K562 (cell line): ENCODE data around the gene HPGDS. TPM values are rescaled to one million over a fixed set of nuclear protein-coding genes. Genes with fewer than 3 reads are reported as not detected.

Source experiments
- ATAC-seq: fragments of 200-7000 bp; cut with Tn5 transposase; 3 replicates; pipeline ENCODE4 v1.9.1; 2020; ENCODE audit warnings: moderate library complexity
- BruUV-seq: library from RNA; stranded (reverse); fragments of 400-500 nt; replicated peaks from 2 replicates; lab custom pipeline; 2021; lab: Mats Ljungman, UMichigan
- CTCF ChIA-PET: fragments of 300-600 bp; formaldehyde crosslinking; extraction: SDS; loops from one replicate; lab custom pipeline; 2021; ENCODE audit warnings: low intra/inter-chr PET ratio; lab: Yijun Ruan, JAX
- POLR2A ChIA-PET: fragments of 300-600, 350-650 bp; sonication (Branson Sonifier 250); formaldehyde crosslinking; extraction: SDS; loops from one replicate; lab custom pipeline; 2021; ENCODE audit warnings: antibody characterized with exemption, inconsistent platforms; lab: Yijun Ruan, JAX
- DNase-seq, 4 experiments: peaks; one replicate each; pipeline versions ENCODE4 v3.0.0 to v3.0.0-alpha.2; 2011 to 2018; ENCODE audit warnings: low spot score in 3 of 4, mixed read lengths in 3 of 4; ENCODE audit errors: extremely low read depth in 1 of 4
- FAIRE-seq: peaks from 2 replicates; lab custom pipeline; 2011; peaks lifted over from hg19 to GRCh38; lab: Jason Lieb, UNC
- H2AFZ ChIP-seq: 2 replicates; pipeline ENCODE4 v1.6.0; 2011; ENCODE audit warnings: low read depth, low read length, control low read depth, inconsistent platforms
- H3K27ac ChIP-seq: fragments of 200-600 bp; 3 replicates; pipeline ENCODE4 v1.8.0; 2011; ENCODE audit warnings: low read depth, mild to moderate bottlenecking, control low read depth, inconsistent platforms, low read length, moderate library complexity, mixed read lengths; ENCODE audit errors: extremely low read depth
- H3K27me3 ChIP-seq, 2 experiments: fragments of 300-600 bp in 1 of 2; 2 replicates in 1 of 2; 3 replicates in 1 of 2; pipeline versions ENCODE4 v1.6.0 to v1.8.0; 2011; ENCODE audit warnings: inconsistent platforms in 2 of 2, low read length in 2 of 2, mild to moderate bottlenecking in 1 of 2, mixed read lengths in 1 of 2, moderate library complexity in 1 of 2; ENCODE audit not compliant: control insufficient read depth in 2 of 2, insufficient read depth in 2 of 2
- H3K36me3 ChIP-seq: fragments of 300-600 bp; 3 replicates; pipeline ENCODE4 v1.8.0; 2011; ENCODE audit warnings: mild to moderate bottlenecking, low read length, inconsistent platforms; ENCODE audit not compliant: control insufficient read depth, insufficient read depth
- H3K4me1 ChIP-seq, 2 experiments: fragments of 200-600 bp in 1 of 2; replicated peaks in 1 of 2; 2 replicates in 1 of 2; 3 replicates in 1 of 2; pipeline versions ENCODE4 v1.5.1 to v1.8.0; 2011; ENCODE audit warnings: inconsistent platforms in 2 of 2, low read length in 2 of 2, mild to moderate bottlenecking in 1 of 2, mixed read lengths in 1 of 2, moderate library complexity in 1 of 2; ENCODE audit not compliant: control insufficient read depth in 2 of 2, insufficient read depth in 2 of 2
- H3K4me2 ChIP-seq: 2 replicates; pipeline ENCODE4 v1.6.1; 2011; ENCODE audit warnings: low read length, control low read depth, inconsistent platforms, mixed read lengths; ENCODE audit not compliant: insufficient read depth
- H3K4me3 ChIP-seq: fragments of 200-600 bp; sonication (generic), shearing (Covaris generic); 2 replicates; pipeline ENCODE4 v1.5.1; 2016; ENCODE audit warnings: control low read depth, inconsistent platforms
- H3K79me2 ChIP-seq: fragments of 200-600 bp; 3 replicates; pipeline ENCODE4 v1.8.0; 2011; ENCODE audit warnings: low read length, inconsistent platforms; ENCODE audit not compliant: control insufficient read depth, insufficient read depth
- H3K9ac ChIP-seq, 2 experiments: 2 replicates each; pipeline versions ENCODE4 v1.6.0 to v1.6.1; 2011; ENCODE audit warnings: low read depth in 2 of 2, low read length in 2 of 2, control low read depth in 1 of 2, inconsistent platforms in 1 of 2, mild to moderate bottlenecking in 1 of 2, mixed read lengths in 1 of 2; ENCODE audit not compliant: insufficient read depth in 1 of 2
- H3K9me1 ChIP-seq: one replicate; pipeline ENCODE4 v1.6.0; 2011; ENCODE audit warnings: inconsistent platforms, mild to moderate bottlenecking, low read length, moderate library complexity; ENCODE audit not compliant: control insufficient read depth, insufficient read depth
- H3K9me3 ChIP-seq: replicated peaks from 2 replicates; pipeline ENCODE4 v1.5.1; 2011; ENCODE audit warnings: low read depth, low read length, inconsistent platforms; ENCODE audit not compliant: control insufficient read depth, insufficient read depth
- H4K20me1 ChIP-seq: replicated peaks from 2 replicates; pipeline ENCODE4 v1.6.1; 2011; ENCODE audit warnings: low read length, inconsistent platforms, mixed read lengths; ENCODE audit not compliant: control insufficient read depth, insufficient read depth
- CBX5 ChIP-seq: IDR thresholded peaks from 2 replicates; pipeline ENCODE4 v1.6.1; 2014; ENCODE audit warnings: low read depth, borderline replicate concordance
- CCNT2 ChIP-seq: IDR thresholded peaks from 2 replicates; pipeline ENCODE4 v1.6.1; 2011; ENCODE audit warnings: borderline replicate concordance, low read depth, mild to moderate bottlenecking, moderate library complexity, mixed read lengths, low read length; ENCODE audit not compliant: insufficient read length; ENCODE audit errors: extremely low read depth
- HDAC3 ChIP-seq: fragments of 450-650 bp; IDR thresholded peaks from 2 replicates; pipeline ENCODE4 v1.6.1; 2018; ENCODE audit warnings: borderline replicate concordance, mild to moderate bottlenecking, moderate library complexity; ENCODE audit not compliant: partially characterized antibody
- KLF13 ChIP-seq: fragments of 450-650 bp; IDR thresholded peaks from 2 replicates; pipeline ENCODE4 v1.6.1; 2016; ENCODE audit warnings: missing genetic modification characterization, low read depth, mild to moderate bottlenecking, missing compliant biosample characterization, moderate library complexity, borderline replicate concordance
- MYC ChIP-seq, 2 experiments: fragments of 250-450 bp in 1 of 2; sonication (Bioruptor Pico) in 1 of 2; IDR thresholded peaks; 2 replicates each; pipeline versions ENCODE4 v1.5.1 to v1.6.1; 2012 to 2021; ENCODE audit warnings: low read depth in 2 of 2, borderline replicate concordance in 1 of 2, improper control_type of control experiment in 1 of 2, low read length in 1 of 2, mild to moderate bottlenecking in 1 of 2, moderate library complexity in 1 of 2
- NCOR1 ChIP-seq: fragments of 450-650 bp; IDR thresholded peaks from 2 replicates; pipeline ENCODE4 v1.6.1; 2016; ENCODE audit warnings: mild to moderate bottlenecking, moderate library complexity
- NFE2 ChIP-seq: IDR thresholded peaks from 2 replicates; pipeline ENCODE4 v1.6.1; 2014; ENCODE audit warnings: antibody characterized with exemption, low read depth
- POLR2AphosphoS2 ChIP-seq: IDR thresholded peaks from 2 replicates; pipeline ENCODE4 v1.6.1; 2012; ENCODE audit warnings: low read length, improper control_type of control experiment
- RBBP5 ChIP-seq: fragments of 200-600 bp; sonication (generic); IDR thresholded peaks from 2 replicates; pipeline ENCODE4 v1.6.1; 2012; ENCODE audit warnings: borderline replicate concordance, mild to moderate bottlenecking, low read length, control low read depth, inconsistent platforms; ENCODE audit not compliant: insufficient read depth, poor library complexity, severe bottlenecking
- TAF7 ChIP-seq: fragments of 450-650 bp; IDR thresholded peaks from 2 replicates; pipeline ENCODE4 v1.6.1; 2016; ENCODE audit warnings: missing genetic modification characterization, missing compliant biosample characterization
- ZNF830 ChIP-seq: fragments of 250-450 bp; sonication (Bioruptor Pico); IDR thresholded peaks from 2 replicates; pipeline ENCODE4 v1.5.0; 2021; ENCODE audit warnings: mild to moderate bottlenecking
- WGBS: fragments of 100-300 bp; shearing (Covaris generic); methylation state at CpG from one replicate; pipeline ENCODE4 v1.1.6; 2016; ENCODE audit warnings: low coverage, mixed read lengths; ENCODE audit not compliant: insufficient coverage; ENCODE audit errors: missing lambda C conversion rate; 5-methylcytosine and 5-hydroxymethylcytosine counted together
- in situ Hi-C: fragments of 300-500 bp; cut with MboI; formaldehyde crosslinking; loops from 4 replicates; pipeline ENCODE4 v1.15.0; 2018; ENCODE audit warnings: inconsistent platforms, mixed read lengths
- intact Hi-C: fragments of 100-400 bp; cut with micrococcal nuclease; formaldehyde crosslinking; loops from 2 replicates; pipeline ENCODE4 v1.14.2; 2022
- polyA plus RNA-seq, 8 experiments: library from polyadenylated mRNA; depleted of rRNA in 4 of 8; stranded (reverse) in 5 of 8; unstranded in 3 of 8; fragments of >200 nt; fragmentation: Nextera tagmentation in 2 of 8; fragmentation: Illumina TruSeq in 1 of 8; extraction: Ambion mirVana in 2 of 8; extraction: Trizol in 1 of 8; gene quantifications; 2 replicates each; pipeline versions ENCODE4 v1.2.1 to v1.2.3, GENCODE V29; 2011 to 2014; ENCODE audit warnings: inconsistent platforms in 1 of 8, missing spikeins in 1 of 8
- total RNA-seq, 7 experiments: library from RNA; depleted of rRNA in 6 of 7; stranded (reverse); fragments of >200 nt in 6 of 7; fragmentation: Illumina TruSeq in 2 of 7; extraction: Trizol in 2 of 7; gene quantifications; 2 replicates each; pipeline versions ENCODE4 v1.2.1 to v1.2.3, GENCODE V29; 2011 to 2021; ENCODE audit warnings: low replicate concordance in 1 of 7
- TF ChIP-seq, protein P1 (sequence below): fragments of 250-450 bp; sonication (Bioruptor Pico); IDR thresholded peaks from 2 replicates; pipeline ENCODE4 v1.9.0; 2021; ENCODE audit warnings: mild to moderate bottlenecking, inconsistent platforms
- TF ChIP-seq, protein P2 (sequence below): fragments of 450-650 bp; IDR thresholded peaks from 2 replicates; pipeline ENCODE4 v1.6.1; 2018; ENCODE audit warnings: mild to moderate bottlenecking, low read depth; ENCODE audit not compliant: partially characterized antibody
- TF ChIP-seq, protein P3 (sequence below): IDR thresholded peaks from 2 replicates; pipeline ENCODE4 v1.6.1; 2011; ENCODE audit not compliant: insufficient read length; ENCODE audit errors: extremely low read depth
- TF ChIP-seq, protein P4 (sequence below): fragments of 450-650 bp; IDR thresholded peaks from 2 replicates; pipeline ENCODE4 v1.6.1; 2014; ENCODE audit warnings: low read depth, mild to moderate bottlenecking, moderate library complexity, borderline replicate concordance

HPGDS gene
- total and polyA plus RNA-seq, 9 of the 15 experiments (the other 6 are each of a cell fraction or from before 2014, with no cell fraction given) = 0.07 to 0.36 (median 0.14) TPM; not detected in 4

DNA sequence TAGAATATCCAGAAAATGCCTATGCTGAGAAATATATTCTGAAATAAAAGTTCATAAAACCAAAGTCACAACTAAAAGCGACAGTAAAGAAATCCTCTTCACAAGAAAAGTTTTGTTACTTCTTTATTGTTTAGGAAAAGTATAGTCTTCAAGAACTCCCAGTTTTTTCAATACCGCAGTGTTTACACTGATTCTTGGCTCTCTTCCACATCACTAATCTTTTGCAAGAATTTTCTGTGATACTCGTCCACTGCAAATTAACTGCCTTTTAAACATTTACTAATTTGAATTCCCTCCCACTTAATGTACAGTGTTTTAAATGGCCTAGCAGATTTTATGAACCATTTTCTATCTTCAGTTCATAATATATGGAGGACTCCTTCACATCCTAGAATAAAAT lies 65.1 kb downstream of the HPGDS start:
- no peak for TF ChIP-seq NFE2
- no peak for TF ChIP-seq HDAC3
- TF ChIP-seq, protein P1, sequence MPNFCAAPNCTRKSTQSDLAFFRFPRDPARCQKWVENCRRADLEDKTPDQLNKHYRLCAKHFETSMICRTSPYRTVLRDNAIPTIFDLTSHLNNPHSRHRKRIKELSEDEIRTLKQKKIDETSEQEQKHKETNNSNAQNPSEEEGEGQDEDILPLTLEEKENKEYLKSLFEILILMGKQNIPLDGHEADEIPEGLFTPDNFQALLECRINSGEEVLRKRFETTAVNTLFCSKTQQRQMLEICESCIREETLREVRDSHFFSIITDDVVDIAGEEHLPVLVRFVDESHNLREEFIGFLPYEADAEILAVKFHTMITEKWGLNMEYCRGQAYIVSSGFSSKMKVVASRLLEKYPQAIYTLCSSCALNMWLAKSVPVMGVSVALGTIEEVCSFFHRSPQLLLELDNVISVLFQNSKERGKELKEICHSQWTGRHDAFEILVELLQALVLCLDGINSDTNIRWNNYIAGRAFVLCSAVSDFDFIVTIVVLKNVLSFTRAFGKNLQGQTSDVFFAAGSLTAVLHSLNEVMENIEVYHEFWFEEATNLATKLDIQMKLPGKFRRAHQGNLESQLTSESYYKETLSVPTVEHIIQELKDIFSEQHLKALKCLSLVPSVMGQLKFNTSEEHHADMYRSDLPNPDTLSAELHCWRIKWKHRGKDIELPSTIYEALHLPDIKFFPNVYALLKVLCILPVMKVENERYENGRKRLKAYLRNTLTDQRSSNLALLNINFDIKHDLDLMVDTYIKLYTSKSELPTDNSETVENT (CRISPR knock-in tag) = no peak
- TF ChIP-seq CBX5 = no peak
- no peak for TF ChIP-seq KLF13 (tag)
- TF ChIP-seq, protein P2, sequence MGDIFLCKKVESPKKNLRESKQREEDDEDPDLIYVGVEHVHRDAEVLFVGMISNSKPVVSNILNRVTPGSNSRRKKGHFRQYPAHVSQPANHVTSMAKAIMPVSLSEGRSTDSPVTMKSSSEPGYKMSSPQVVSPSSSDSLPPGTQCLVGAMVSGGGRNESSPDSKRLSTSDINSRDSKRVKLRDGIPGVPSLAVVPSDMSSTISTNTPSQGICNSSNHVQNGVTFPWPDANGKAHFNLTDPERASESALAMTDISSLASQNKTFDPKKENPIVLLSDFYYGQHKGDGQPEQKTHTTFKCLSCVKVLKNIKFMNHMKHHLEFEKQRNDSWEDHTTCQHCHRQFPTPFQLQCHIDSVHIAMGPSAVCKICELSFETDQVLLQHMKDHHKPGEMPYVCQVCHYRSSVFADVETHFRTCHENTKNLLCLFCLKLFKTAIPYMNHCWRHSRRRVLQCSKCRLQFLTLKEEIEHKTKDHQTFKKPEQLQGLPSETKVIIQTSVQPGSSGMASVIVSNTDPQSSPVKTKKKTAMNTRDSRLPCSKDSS = no peak
- TF ChIP-seq TAF7 = no peak
- TF ChIP-seq, protein P3, sequence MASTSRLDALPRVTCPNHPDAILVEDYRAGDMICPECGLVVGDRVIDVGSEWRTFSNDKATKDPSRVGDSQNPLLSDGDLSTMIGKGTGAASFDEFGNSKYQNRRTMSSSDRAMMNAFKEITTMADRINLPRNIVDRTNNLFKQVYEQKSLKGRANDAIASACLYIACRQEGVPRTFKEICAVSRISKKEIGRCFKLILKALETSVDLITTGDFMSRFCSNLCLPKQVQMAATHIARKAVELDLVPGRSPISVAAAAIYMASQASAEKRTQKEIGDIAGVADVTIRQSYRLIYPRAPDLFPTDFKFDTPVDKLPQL = no peak
- TF ChIP-seq MYC (IDR thresholded peaks at IDR 0.05; ENCODE audit: low read depth, low read length) = no peak
- TF ChIP-seq MYC (CRISPR knock-in tag; IDR thresholded peaks at IDR 0.05; ENCODE audit: borderline replicate concordance, low read depth) = no peak
- no peak for TF ChIP-seq NCOR1
- TF ChIP-seq ZNF830 (CRISPR knock-in tag) = no peak
- TF ChIP-seq CCNT2 = no peak
- no peak for TF ChIP-seq POLR2AphosphoS2
- TF ChIP-seq RBBP5 = no peak
- TF ChIP-seq, protein P4, sequence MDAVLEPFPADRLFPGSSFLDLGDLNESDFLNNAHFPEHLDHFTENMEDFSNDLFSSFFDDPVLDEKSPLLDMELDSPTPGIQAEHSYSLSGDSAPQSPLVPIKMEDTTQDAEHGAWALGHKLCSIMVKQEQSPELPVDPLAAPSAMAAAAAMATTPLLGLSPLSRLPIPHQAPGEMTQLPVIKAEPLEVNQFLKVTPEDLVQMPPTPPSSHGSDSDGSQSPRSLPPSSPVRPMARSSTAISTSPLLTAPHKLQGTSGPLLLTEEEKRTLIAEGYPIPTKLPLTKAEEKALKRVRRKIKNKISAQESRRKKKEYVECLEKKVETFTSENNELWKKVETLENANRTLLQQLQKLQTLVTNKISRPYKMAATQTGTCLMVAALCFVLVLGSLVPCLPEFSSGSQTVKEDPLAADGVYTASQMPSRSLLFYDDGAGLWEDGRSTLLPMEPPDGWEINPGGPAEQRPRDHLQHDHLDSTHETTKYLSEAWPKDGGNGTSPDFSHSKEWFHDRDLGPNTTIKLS = no peak
- TF ChIP-seq, all 486 proteins: peak for 0
- Histone ChIP-seq H3K4me2 (no peak overlapping the region), H3K27ac (no peak overlapping the region), H3K79me2 (no peaks in the 10 kb centered on the region), H3K9me1 (no peaks in the 10 kb centered on the region), H3K36me3 (peaks cover 71% of the 10 kb centered on the region), H3K27me3 (no peaks in the 10 kb centered on the region), H3K9ac (no peak overlapping the region), H4K20me1 (no peaks in the 10 kb centered on the region), H2AFZ (no peak overlapping the region), H3K9me3 (no peaks in the 10 kb centered on the region), H3K4me3 (no peak overlapping the region), H3K4me1 (no peaks in the 10 kb centered on the region)
- DNase-seq (no peak), FAIRE-seq (no peak), ATAC-seq (no peak)
- ChIA-PET POLR2A (no interaction called here), CTCF (no interaction called here)
- 84% methylated on average over 3 of the region's 3 CpGs for WGBS
- in situ Hi-C loops (no loop called here), intact Hi-C loops (no loop called here)
- no TSS peak for BruUV-seq
